Neural cell (in vitro differentiated cells): Measurements from ENCODE around the gene HEPHL1. TPM values are rescaled to one million over a fixed set of nuclear protein-coding genes. Genes with fewer than 3 reads are reported as not detected.

Experiments
- H2AFZ ChIP-seq: fragments of 200-600, 300-800 bp; sonication (generic), shearing (Covaris generic); 2 replicates; pipeline ENCODE4 v1.6.0; 2014; ENCODE audit warnings: low read depth, mild to moderate bottlenecking, antibody characterized with exemption, low read length, moderate library complexity
- H3F3A ChIP-seq: fragments of 200-600 bp; shearing (Covaris generic); 2 replicates; pipeline ENCODE4 v1.6.1; 2016; ENCODE audit warnings: mild to moderate bottlenecking, moderate library complexity, mixed read lengths, antibody characterized with exemption, low read length; ENCODE audit not compliant: insufficient read depth, poor library complexity, severe bottlenecking
- H3K27ac ChIP-seq: fragments of 200-600, 300-800 bp; sonication (generic), shearing (Covaris generic); 2 replicates; pipeline ENCODE4 v1.5.1; 2014; ENCODE audit warnings: mild to moderate bottlenecking, low read length, moderate library complexity
- H3K27me3 ChIP-seq: fragments of 300-800, 200-600 bp; sonication (generic), shearing (Covaris generic); 2 replicates; pipeline ENCODE4 v1.6.0; 2014; ENCODE audit warnings: mild to moderate bottlenecking, low read depth, low read length, moderate library complexity; ENCODE audit not compliant: insufficient read depth
- H3K36me3 ChIP-seq: fragments of 300-800, 200-600 bp; sonication (generic), shearing (Covaris generic); 2 replicates; pipeline ENCODE4 v1.5.1; 2014; ENCODE audit warnings: mild to moderate bottlenecking, antibody characterized with exemption, low read length, moderate library complexity; ENCODE audit not compliant: insufficient read depth
- H3K4me2 ChIP-seq: fragments of 300-800, 200-600 bp; sonication (generic), shearing (Covaris generic); 2 replicates; pipeline ENCODE4 v1.6.0; 2014; ENCODE audit warnings: mild to moderate bottlenecking, low read length
- H3K4me3 ChIP-seq: fragments of 300-800, 200-600 bp; sonication (generic), shearing (Covaris generic); 2 replicates; pipeline ENCODE4 v1.5.1; 2014; ENCODE audit warnings: mild to moderate bottlenecking, low read length, moderate library complexity
- H3K79me2 ChIP-seq: fragments of 200-600 bp; shearing (Covaris generic); replicated peaks from 2 replicates; pipeline ENCODE4 v1.6.0; 2014; ENCODE audit warnings: mild to moderate bottlenecking, low read length, moderate library complexity; ENCODE audit not compliant: insufficient read depth
- H3K9ac ChIP-seq: fragments of 300-800, 200-600 bp; sonication (generic), shearing (Covaris generic); 2 replicates; pipeline ENCODE4 v1.6.1; 2016; ENCODE audit warnings: mild to moderate bottlenecking, low read length, mixed read lengths
- H3K9me2 ChIP-seq: fragments of 200-600 bp; shearing (Covaris generic); 2 replicates; pipeline ENCODE4 v1.6.1; 2016; ENCODE audit warnings: mild to moderate bottlenecking, low read length, mixed read lengths; ENCODE audit not compliant: insufficient read depth
- H3K9me3 ChIP-seq: fragments of 200-600, 300-800 bp; sonication (generic), shearing (Covaris generic); 2 replicates; pipeline ENCODE4 v1.6.1; 2016; ENCODE audit warnings: mild to moderate bottlenecking, mixed run types, low read length, moderate library complexity, mixed read lengths
- H4K20me1 ChIP-seq: fragments of 200-600 bp; shearing (Covaris generic); 2 replicates; pipeline ENCODE4 v1.6.1; 2016; ENCODE audit warnings: mild to moderate bottlenecking, mixed run types; ENCODE audit not compliant: insufficient read depth
- CTCF ChIP-seq: fragments of 450-650 bp; IDR thresholded peaks from 2 replicates; pipeline ENCODE4 v1.5.1; 2014; ENCODE audit warnings: antibody characterized with exemption, mild to moderate bottlenecking, moderate library complexity; ENCODE audit not compliant: poor library complexity, severe bottlenecking
- EP300 ChIP-seq: fragments of 450-650 bp; conservative IDR thresholded peaks from 2 replicates; pipeline ENCODE4 v1.6.1; 2014; ENCODE audit warnings: antibody characterized with exemption, mild to moderate bottlenecking, moderate library complexity; ENCODE audit not compliant: poor library complexity, severe bottlenecking
- EZH2 ChIP-seq: fragments of 200-600, 300-800 bp; shearing (Covaris generic), sonication (generic); IDR thresholded peaks from 2 replicates; pipeline ENCODE4 v1.6.1; 2014; ENCODE audit warnings: antibody characterized with exemption, low read length, borderline replicate concordance, mild to moderate bottlenecking; ENCODE audit not compliant: insufficient read depth, poor library complexity, severe bottlenecking
- MXI1 ChIP-seq: fragments of 450-650 bp; conservative IDR thresholded peaks from 2 replicates; pipeline ENCODE4 v1.6.1; 2014; ENCODE audit warnings: antibody characterized with exemption, mild to moderate bottlenecking; ENCODE audit not compliant: poor library complexity, severe bottlenecking
- POLR2AphosphoS5 ChIP-seq: IDR thresholded peaks from 2 replicates; pipeline ENCODE4 v1.6.1; 2012
- RAD21 ChIP-seq: fragments of 450-650 bp; conservative IDR thresholded peaks from 2 replicates; pipeline ENCODE4 v1.6.1; 2014; ENCODE audit warnings: antibody characterized with exemption, mild to moderate bottlenecking, moderate library complexity
- REST ChIP-seq: IDR thresholded peaks from 2 replicates; pipeline ENCODE4 v1.6.1; 2012; ENCODE audit warnings: borderline replicate concordance
- SMC3 ChIP-seq: fragments of 450-650 bp; conservative IDR thresholded peaks from 2 replicates; pipeline ENCODE4 v1.6.1; 2014; ENCODE audit warnings: antibody characterized with exemption, mild to moderate bottlenecking, moderate library complexity; ENCODE audit not compliant: poor library complexity
- TAF1 ChIP-seq: IDR thresholded peaks from 2 replicates; pipeline ENCODE4 v1.6.1; 2012; ENCODE audit warnings: low read depth
- polyA plus RNA-seq: library from polyadenylated mRNA; depleted of rRNA; stranded (reverse); fragments of >200 nt; gene quantifications from 2 replicates; pipeline ENCODE4 v1.2.3, GENCODE V29; 2014

Gene HEPHL1
- polyA plus RNA-seq, 1 donor from 2014 or later = not detected

GRCh38 chr11:93984936-93985335 lies 36.2 kb upstream of the HEPHL1 start:
- H3K4me2 ChIP-seq = no peak overlapping the region
- no peak overlapping the region for H3K4me3 ChIP-seq
- H2AFZ ChIP-seq = no peak overlapping the region
- H3K9ac ChIP-seq = no peak overlapping the region
- no peaks in the 10 kb centered on the region for H3K36me3 ChIP-seq
- no peaks in the 10 kb centered on the region for H3K79me2 ChIP-seq
- TF ChIP-seq MXI1 = no peak
- TF ChIP-seq TAF1 = no peak
- no peak for TF ChIP-seq REST
- no peak for TF ChIP-seq EZH2
- TF ChIP-seq POLR2AphosphoS5 = no peak
- no peak for TF ChIP-seq EP300
- TF ChIP-seq SMC3 = no peak
- no peak for TF ChIP-seq RAD21
- TF ChIP-seq CTCF = no peak
- H4K20me1 ChIP-seq = no peaks in the 10 kb centered on the region
- no peak overlapping the region for H3K27ac ChIP-seq
- H3F3A ChIP-seq = no peaks in the 10 kb centered on the region
- no peaks in the 10 kb centered on the region for H3K27me3 ChIP-seq
- H3K9me2 ChIP-seq = no peaks in the 10 kb centered on the region
- H3K9me3 ChIP-seq = no peaks in the 10 kb centered on the region

GRCh38 chr11:93986716-93987115 lies 34.4 kb upstream of the HEPHL1 start:
- H3K36me3 ChIP-seq = no peaks in the 10 kb centered on the region
- H4K20me1 ChIP-seq = no peaks in the 10 kb centered on the region
- no peaks in the 10 kb centered on the region for H3F3A ChIP-seq
- H3K27ac ChIP-seq = no peak overlapping the region
- H3K27me3 ChIP-seq = no peaks in the 10 kb centered on the region
- H3K9me3 ChIP-seq = no peaks in the 10 kb centered on the region
- no peak overlapping the region for H3K9ac ChIP-seq
- H3K9me2 ChIP-seq = no peaks in the 10 kb centered on the region
- TF ChIP-seq MXI1 (no peak), POLR2AphosphoS5 (no peak), RAD21 (no peak), TAF1 (no peak), EP300 (no peak)
- H3K79me2 ChIP-seq = no peaks in the 10 kb centered on the region
- H2AFZ ChIP-seq = no peak overlapping the region
- H3K4me3 ChIP-seq = no peak overlapping the region
- no peak overlapping the region for H3K4me2 ChIP-seq

GRCh38 chr11:93988455-93988854 lies 32.7 kb upstream of the HEPHL1 start:
- no peak overlapping the region for H3K9ac ChIP-seq
- no peaks in the 10 kb centered on the region for H4K20me1 ChIP-seq
- H3K27me3 ChIP-seq = no peaks in the 10 kb centered on the region
- no peak overlapping the region for H3K27ac ChIP-seq
- H3K36me3 ChIP-seq = no peaks in the 10 kb centered on the region
- TF ChIP-seq CTCF (no peak), TAF1 (no peak), MXI1 (no peak), RAD21 (no peak), EP300 (no peak), EZH2 (no peak), SMC3 (no peak), POLR2AphosphoS5 (no peak), REST (no peak)
- H3K79me2 ChIP-seq = no peaks in the 10 kb centered on the region
- no peak overlapping the region for H3K4me2 ChIP-seq
- H2AFZ ChIP-seq = no peak overlapping the region
- H3K4me3 ChIP-seq = no peak overlapping the region
- H3K9me2 ChIP-seq = no peaks in the 10 kb centered on the region
- H3F3A ChIP-seq = no peaks in the 10 kb centered on the region
- no peaks in the 10 kb centered on the region for H3K9me3 ChIP-seq
